Endothelial cell (in vitro differentiated cells): ENCODE measurements around the gene ERVFRD-1. TPM values are rescaled to one million over a fixed set of nuclear protein-coding genes. Genes with fewer than 3 reads are reported as not detected.

ENCODE experiments used
- DNase-seq: peaks from one replicate; pipeline ENCODE4 v3.0.0; 2021; ENCODE audit warnings: low spot score
- H3K27ac Mint-ChIP-seq: one replicate; pipeline ENCODE4 v1.8.0; 2021; ENCODE audit warnings: mixed read lengths, inconsistent platforms; ENCODE audit not compliant: unreplicated experiment
- H3K27me3 Mint-ChIP-seq: one replicate; pipeline ENCODE4 v1.8.0; 2021; ENCODE audit warnings: mild to moderate bottlenecking, moderate library complexity, mixed read lengths, inconsistent platforms; ENCODE audit not compliant: unreplicated experiment
- H3K36me3 Mint-ChIP-seq: one replicate; pipeline ENCODE4 v1.8.0; 2021; ENCODE audit warnings: mild to moderate bottlenecking, low read depth, mixed read lengths, inconsistent platforms; ENCODE audit not compliant: unreplicated experiment
- H3K4me1 Mint-ChIP-seq: one replicate; pipeline ENCODE4 v1.8.0; 2021; ENCODE audit warnings: mild to moderate bottlenecking, mixed read lengths, inconsistent platforms; ENCODE audit not compliant: unreplicated experiment
- H3K4me3 Mint-ChIP-seq: one replicate; pipeline ENCODE4 v1.8.0; 2021; ENCODE audit warnings: mild to moderate bottlenecking, mixed read lengths, inconsistent platforms; ENCODE audit not compliant: unreplicated experiment
- H3K9me3 Mint-ChIP-seq: one replicate; pipeline ENCODE4 v1.8.0; 2021; ENCODE audit warnings: mixed read lengths, inconsistent platforms; ENCODE audit not compliant: unreplicated experiment
- total RNA-seq: library from RNA; stranded (reverse); fragmentation: NEBNext Ultra II Directional; extraction: Animal tissue kit (Norgen Biotek cat#: 25700); gene quantifications from one replicate; pipeline ENCODE4 v1.2.1, GENCODE V29; 2021; ENCODE audit not compliant: unreplicated experiment
- TF ChIP-seq, protein P1 (sequence below): fragments of 200-600 bp; sonication (generic); IDR thresholded peaks from one replicate; pipeline ENCODE4 v1.5.0; 2021; ENCODE audit warnings: antibody characterized with exemption; ENCODE audit not compliant: unreplicated experiment

Gene ERVFRD-1
- total RNA-seq, 1 donor from 2014 or later = not detected

DNA sequence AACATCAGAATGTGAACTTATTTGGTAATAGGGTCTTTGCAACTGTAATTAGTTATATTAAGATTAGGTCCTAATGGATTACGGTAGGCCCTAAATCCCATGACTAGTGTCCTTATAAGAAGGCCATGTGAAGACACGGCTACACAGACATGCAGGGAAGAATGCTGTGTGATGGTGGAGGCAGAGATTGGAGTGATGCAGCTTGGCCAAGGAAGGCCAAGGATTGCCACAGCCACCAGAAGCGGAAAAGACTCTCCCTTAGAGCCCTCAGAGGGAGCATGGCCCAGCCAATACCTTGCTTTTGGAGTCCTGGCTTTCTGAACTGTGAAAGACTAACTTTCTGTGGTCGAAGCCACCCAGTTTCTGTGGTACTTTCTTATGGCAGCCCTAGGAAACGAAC is 27.6 kb downstream of the ERVFRD-1 start:
- H3K27me3 Mint-ChIP-seq = no peaks in the 10 kb centered on the region
- H3K9me3 Mint-ChIP-seq = no peaks in the 10 kb centered on the region
- no peak overlapping the region for H3K27ac Mint-ChIP-seq
- no peaks in the 10 kb centered on the region for H3K36me3 Mint-ChIP-seq
- H3K4me3 Mint-ChIP-seq = no peak overlapping the region
- no peaks in the 10 kb centered on the region for H3K4me1 Mint-ChIP-seq
- TF ChIP-seq, protein P1, sequence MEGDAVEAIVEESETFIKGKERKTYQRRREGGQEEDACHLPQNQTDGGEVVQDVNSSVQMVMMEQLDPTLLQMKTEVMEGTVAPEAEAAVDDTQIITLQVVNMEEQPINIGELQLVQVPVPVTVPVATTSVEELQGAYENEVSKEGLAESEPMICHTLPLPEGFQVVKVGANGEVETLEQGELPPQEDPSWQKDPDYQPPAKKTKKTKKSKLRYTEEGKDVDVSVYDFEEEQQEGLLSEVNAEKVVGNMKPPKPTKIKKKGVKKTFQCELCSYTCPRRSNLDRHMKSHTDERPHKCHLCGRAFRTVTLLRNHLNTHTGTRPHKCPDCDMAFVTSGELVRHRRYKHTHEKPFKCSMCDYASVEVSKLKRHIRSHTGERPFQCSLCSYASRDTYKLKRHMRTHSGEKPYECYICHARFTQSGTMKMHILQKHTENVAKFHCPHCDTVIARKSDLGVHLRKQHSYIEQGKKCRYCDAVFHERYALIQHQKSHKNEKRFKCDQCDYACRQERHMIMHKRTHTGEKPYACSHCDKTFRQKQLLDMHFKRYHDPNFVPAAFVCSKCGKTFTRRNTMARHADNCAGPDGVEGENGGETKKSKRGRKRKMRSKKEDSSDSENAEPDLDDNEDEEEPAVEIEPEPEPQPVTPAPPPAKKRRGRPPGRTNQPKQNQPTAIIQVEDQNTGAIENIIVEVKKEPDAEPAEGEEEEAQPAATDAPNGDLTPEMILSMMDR = no peak
- DNase-seq = no peak

DNA sequence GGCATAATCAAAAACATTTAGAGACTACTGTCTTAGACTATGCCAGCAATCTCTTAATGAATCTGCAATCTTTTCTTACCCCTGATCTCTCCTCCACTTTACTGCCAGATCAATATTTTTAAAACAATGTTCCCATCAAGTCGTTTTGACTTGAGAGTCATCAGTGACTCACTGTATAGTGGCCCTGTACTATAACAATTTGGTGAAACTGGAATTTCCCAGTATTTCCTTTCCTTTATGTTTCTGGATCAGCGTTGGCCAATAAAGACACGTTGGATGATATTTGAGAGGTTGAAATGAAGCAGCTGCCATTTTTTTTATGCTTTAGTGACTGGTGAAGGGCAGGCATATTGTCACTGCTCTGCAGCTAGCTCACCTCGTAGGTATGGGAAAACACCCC is 28.0 kb downstream of the ERVFRD-1 start:
- DNase-seq = no peak
- no peaks in the 10 kb centered on the region for H3K27me3 Mint-ChIP-seq
- no peaks in the 10 kb centered on the region for H3K9me3 Mint-ChIP-seq
- TF ChIP-seq, protein P1 = no peak
- no peaks in the 10 kb centered on the region for H3K4me1 Mint-ChIP-seq
- no peaks in the 10 kb centered on the region for H3K36me3 Mint-ChIP-seq
- no peak overlapping the region for H3K27ac Mint-ChIP-seq
- no peak overlapping the region for H3K4me3 Mint-ChIP-seq

DNA sequence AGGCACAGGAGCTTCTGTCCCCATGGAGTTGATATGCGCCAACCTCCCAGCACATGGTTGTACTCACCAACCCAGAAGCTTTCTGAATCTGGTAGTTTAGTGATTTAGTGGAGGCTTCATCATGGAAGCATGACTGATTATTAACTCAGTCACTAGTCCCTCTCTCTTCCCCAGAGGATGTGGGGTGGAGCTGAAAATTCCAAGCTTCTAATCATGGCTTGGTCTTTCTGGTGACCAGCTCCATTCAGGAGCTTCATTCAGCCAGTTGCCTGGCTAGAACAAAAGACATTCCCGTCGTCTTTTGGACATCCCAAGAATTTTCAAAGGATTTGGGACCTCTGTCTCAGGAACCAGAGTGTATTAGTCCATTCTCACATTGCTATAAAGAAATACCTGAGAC is 31.2 kb downstream of the ERVFRD-1 start:
- Mint-ChIP-seq H3K9me3 (no peaks in the 10 kb centered on the region), H3K27ac (no peak overlapping the region), H3K4me1 (no peaks in the 10 kb centered on the region), H3K4me3 (no peak overlapping the region), H3K36me3 (no peaks in the 10 kb centered on the region), H3K27me3 (no peaks in the 10 kb centered on the region)
- TF ChIP-seq, protein P1 = no peak
- DNase-seq = no peak

- DNase-seq = no peak
- no peaks in the 10 kb centered on the region for H3K9me3 Mint-ChIP-seq
Observed at GRCh38 chr6:11078266-11078665, 33.3 kb downstream of the ERVFRD-1 start.

GRCh38 chr6:11076540-11076939 is 35.0 kb downstream of the ERVFRD-1 start:
- Mint-ChIP-seq H3K9me3 (no peaks in the 10 kb centered on the region), H3K36me3 (no peaks in the 10 kb centered on the region), H3K27ac (no peak overlapping the region), H3K27me3 (no peaks in the 10 kb centered on the region), H3K4me3 (no peak overlapping the region), H3K4me1 (no peaks in the 10 kb centered on the region)
- TF ChIP-seq, protein P1 = no peak
- no peak for DNase-seq

More at GRCh38 chr6:11078266-11078665, 33.3 kb downstream of the ERVFRD-1 start:
- Mint-ChIP-seq H3K36me3 (no peaks in the 10 kb centered on the region), H3K4me1 (no peaks in the 10 kb centered on the region), H3K27ac (no peak overlapping the region), H3K4me3 (no peak overlapping the region), H3K27me3 (no peaks in the 10 kb centered on the region)
- TF ChIP-seq, protein P1 = no peak
